NCI-H460 (cell line): Measurements from ENCODE around the gene KIR2DL3. TPM values are rescaled to one million over a fixed set of nuclear protein-coding genes. Genes with fewer than 3 reads are reported as not detected.
"Not testable (repeated sequence)": the region's sequence is repeated elsewhere in the genome, so short reads cannot be mapped to it uniquely, and the experiment has no call there.

Experiments
- DNase-seq: peaks from one replicate; pipeline ENCODE4 v3.0.0-alpha.2; 2016; ENCODE audit warnings: low read depth; ENCODE audit errors: extremely low read depth
- small RNA-seq, 2 experiments: library from RNA; depleted of rRNA; stranded (forward); fragments of <200 nt; gene quantifications; one replicate each; pipeline ENCODE3, GENCODE V24; 2014
- total RNA-seq: library from RNA; depleted of rRNA; stranded (reverse); fragments of >200 nt; shearing (Covaris generic); gene quantifications from 2 replicates; pipeline ENCODE4 v1.2.3, GENCODE V29; 2014; rRNA removed

The KIR2DL3 gene
- total RNA-seq, 1 experiment from 2014 or later, result not detected

DNA sequence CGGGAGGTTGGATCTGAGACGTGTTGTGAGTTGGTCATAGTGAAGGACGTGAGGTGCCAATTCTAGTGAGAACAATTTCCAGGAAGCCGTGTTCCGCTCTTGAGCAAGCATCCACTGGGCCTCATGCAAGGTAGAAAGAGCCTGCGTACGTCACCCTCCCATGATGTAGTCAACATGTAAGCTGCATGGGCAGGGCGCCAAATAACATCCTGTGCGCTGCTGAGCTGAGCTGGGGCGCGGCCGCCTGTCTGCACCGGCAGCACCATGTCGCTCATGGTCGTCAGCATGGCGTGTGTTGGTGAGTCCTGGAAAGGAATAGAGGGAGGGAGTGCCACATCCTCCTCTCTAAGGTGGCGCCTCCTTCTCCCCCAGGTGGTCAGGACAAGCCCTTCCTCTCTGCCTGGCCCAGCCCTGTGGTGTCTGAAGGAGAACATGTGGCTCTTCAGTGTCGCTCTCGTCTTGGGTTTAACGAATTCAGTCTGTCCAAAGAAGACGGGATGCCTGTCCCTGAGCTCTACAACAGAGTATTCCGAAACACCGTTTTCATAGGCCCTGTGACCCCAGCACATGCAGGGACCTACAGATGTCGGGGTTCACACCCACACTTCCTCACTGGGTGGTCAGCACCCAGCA, 47.9 kb downstream of the KIR2DL3 start:
- DNase-seq, result not testable (repeated sequence)

DNA sequence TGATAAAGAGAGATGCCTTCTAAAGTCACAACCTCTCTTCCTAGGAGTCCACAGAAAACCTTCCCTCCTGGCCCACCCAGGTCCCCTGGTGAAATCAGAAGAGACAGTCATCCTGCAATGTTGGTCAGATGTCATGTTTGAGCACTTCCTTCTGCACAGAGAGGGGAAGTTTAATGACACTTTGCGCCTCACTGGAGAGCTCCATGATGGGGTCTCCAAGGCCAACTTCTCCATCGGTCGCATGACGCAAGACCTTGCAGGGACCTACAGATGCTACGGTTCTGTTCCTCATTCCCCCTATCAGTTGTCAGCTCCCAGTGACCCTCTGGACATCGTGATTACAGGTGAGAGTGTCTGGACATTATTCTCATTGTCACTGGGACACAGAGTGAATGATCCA, 49.8 kb downstream of the KIR2DL3 start:
- DNase-seq, result not testable (repeated sequence)

DNA sequence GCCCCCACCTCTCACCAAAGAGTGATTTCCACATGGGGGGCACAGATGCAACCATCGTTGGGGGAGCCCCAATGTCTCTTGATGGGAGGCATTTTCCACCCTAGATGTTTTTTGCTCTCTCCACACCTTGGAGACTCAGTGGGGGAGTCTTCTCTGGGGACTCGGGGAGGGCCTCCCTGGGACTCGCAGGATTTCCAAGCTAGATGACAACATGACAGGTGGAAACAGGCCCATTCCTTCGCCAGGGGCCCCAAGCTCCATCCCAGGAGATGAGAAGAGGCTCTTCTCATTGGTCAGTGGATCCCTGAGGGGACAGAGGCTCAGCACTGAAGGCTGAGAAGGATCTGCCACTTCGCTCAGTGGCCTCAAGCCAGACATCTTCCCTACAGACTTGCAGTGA, 52.4 kb downstream of the KIR2DL3 start:
- DNase-seq, result no peak

DNA sequence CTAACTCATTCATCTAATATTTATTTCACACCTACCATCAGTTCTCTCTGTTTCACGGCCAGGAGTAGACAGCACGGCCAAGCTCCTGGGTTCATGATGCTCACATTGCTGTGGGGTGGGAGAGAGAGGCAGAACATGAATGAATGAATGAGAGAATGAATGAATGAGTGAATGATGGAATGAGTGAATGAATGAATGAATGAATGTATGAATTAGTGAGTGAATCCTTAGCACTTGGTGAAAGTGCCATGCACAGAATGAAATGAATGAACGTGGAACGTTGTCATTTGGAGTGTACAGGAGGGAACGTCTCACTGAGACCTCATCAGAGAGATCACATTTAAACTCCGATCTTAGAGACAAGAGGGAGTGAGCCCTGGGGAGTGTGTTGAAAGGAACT, 53.2 kb downstream of the KIR2DL3 start:
- DNase-seq, result no peak

DNA sequence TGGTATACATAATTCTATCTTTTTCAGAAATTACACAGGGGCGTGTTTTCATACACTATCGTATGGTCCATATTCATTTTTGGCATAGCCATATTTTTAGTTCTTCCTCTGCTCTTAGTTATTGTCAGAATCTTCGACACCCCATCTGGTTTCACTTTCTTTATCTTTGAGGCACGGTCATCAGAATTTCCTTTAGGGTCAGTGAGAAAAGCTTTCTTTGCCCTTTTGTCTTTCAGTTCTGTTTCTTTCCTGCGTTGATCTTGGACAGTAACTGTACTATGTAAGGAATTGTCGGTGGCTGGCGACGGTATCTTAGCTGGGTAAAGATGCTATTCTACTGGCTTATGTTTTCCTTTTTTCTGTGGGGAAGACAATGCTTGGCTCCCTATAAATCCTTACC, 54.5 kb downstream of the KIR2DL3 start:
- DNase-seq, result no peak

DNA sequence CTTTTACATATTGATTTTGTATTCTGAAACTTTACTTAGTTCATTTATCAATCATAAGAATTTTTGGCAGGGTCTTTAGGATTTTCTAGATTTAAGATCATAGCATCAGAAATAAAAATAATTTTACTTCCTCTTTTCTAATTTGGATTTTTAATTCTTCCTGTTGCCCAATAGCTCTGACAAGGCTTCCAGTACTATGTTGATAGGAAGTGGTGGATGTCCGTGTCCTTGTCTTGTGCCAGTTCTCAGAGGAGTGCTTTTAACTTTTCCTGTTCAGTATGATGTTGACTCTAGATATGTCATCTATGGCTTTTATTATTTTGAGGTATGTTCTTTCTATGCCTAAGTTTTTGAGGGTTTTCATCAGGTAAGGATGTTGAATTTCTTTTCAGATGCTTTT, 57.4 kb downstream of the KIR2DL3 start:
- no peak for DNase-seq

Small RNAs within 50 kb of the gene (small RNA-seq; reads per million reads assigned to genes)
- 0 reads per million in 2 experiments for gene AC245128.2
- 0 reads per million in 2 experiments for gene KIR3DP1

Other genes with a start within 250 kb of the KIR2DL3 start
- not detected in 2 replicates for gene LAIR2, start 235.7 kb upstream of the KIR2DL3 start, total RNA-seq
- not detected in 2 replicates for gene LILRA2, start 164.7 kb upstream of the KIR2DL3 start, total RNA-seq
- not detected in 2 replicates for gene LILRA1, start 144.9 kb upstream of the KIR2DL3 start, total RNA-seq
- not detected in 2 replicates for gene LILRB1, start 108.0 kb upstream of the KIR2DL3 start, total RNA-seq
- not detected in 2 replicates for gene LILRB4, start 75.5 kb upstream of the KIR2DL3 start, total RNA-seq
- not detected in 2 replicates for gene KIR3DL3, start 14.1 kb upstream of the KIR2DL3 start, total RNA-seq
- gene KIR2DL1, start 31.3 kb downstream of the KIR2DL3 start, total RNA-seq, result not detected in 2 replicates
- gene KIR2DL4, start 65.1 kb downstream of the KIR2DL3 start, total RNA-seq, result not detected in 2 replicates
- not detected in 2 replicates for gene KIR3DL1, start 78.0 kb downstream of the KIR2DL3 start, total RNA-seq
- gene KIR2DS4, start 94.2 kb downstream of the KIR2DL3 start, total RNA-seq, result not detected in 2 replicates
- gene KIR3DL2, start 111.9 kb downstream of the KIR2DL3 start, total RNA-seq, result not detected in 2 replicates
- gene FCAR, start 135.7 kb downstream of the KIR2DL3 start, total RNA-seq, result not detected in 2 replicates
- gene NCR1, start 167.6 kb downstream of the KIR2DL3 start, total RNA-seq, result not detected in 2 replicates
- not detected in 2 replicates for gene NLRP7, start 209.0 kb downstream of the KIR2DL3 start, total RNA-seq
- not detected in 2 replicates for gene NLRP2, start 227.9 kb downstream of the KIR2DL3 start, total RNA-seq